Femur (tissue), 1 donor: ENCODE results near the gene GALNT7.

Source experiments
- DNase-seq: peaks from one replicate; pipeline ENCODE4 v3.0.0-alpha.2; 2017

GALNT7 gene

DNA sequence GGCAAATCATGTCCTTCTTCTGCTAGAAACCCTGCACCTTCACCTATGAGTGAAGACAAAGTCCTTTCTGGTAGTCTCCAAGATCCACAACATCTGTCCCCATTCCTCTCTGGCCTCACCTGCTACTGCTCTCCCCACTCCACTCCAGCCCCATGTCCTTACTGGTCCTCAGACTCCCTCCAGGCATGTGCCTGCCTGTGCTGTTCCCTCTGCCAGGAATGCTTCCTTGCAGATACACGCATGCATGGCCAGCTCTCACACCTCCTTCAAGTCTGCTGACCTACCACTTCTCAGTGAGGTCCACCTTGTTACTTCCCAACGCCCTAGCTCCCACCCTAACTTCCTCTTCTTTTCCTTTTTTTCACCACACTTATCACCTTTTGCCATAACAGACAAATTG is 147.4 kb downstream of the GALNT7 start:
- DNase-seq, result no peak

GRCh38 chr4:173317004-173317403 is 148.4 kb downstream of the GALNT7 start:
- no peak for DNase-seq

GRCh38 chr4:173318240-173318639 is 149.6 kb downstream of the GALNT7 start:
- no peak for DNase-seq

GRCh38 chr4:173318648-173319211 is 150.1 kb downstream of the GALNT7 start:
- DNase-seq, result no peak

DNA sequence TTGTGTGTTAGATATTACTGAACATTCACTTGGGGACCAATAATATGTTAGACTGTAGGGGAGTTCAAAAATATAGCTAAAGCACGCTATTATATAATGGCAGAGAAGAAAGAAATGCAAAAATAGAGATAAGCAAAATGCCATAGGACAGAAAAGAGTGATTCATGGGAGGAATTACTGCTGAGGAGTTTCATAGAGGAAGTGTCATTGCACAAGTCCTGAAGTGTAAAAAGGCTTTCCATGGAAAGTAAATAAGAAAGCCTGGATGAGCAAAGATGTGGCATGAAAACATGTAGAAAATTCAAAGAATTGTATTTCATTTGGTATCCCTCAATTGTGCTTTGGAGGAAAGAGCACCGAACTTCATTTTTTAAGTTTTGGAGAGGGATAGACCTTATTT is 151.1 kb downstream of the GALNT7 start:
- no peak for DNase-seq

DNA sequence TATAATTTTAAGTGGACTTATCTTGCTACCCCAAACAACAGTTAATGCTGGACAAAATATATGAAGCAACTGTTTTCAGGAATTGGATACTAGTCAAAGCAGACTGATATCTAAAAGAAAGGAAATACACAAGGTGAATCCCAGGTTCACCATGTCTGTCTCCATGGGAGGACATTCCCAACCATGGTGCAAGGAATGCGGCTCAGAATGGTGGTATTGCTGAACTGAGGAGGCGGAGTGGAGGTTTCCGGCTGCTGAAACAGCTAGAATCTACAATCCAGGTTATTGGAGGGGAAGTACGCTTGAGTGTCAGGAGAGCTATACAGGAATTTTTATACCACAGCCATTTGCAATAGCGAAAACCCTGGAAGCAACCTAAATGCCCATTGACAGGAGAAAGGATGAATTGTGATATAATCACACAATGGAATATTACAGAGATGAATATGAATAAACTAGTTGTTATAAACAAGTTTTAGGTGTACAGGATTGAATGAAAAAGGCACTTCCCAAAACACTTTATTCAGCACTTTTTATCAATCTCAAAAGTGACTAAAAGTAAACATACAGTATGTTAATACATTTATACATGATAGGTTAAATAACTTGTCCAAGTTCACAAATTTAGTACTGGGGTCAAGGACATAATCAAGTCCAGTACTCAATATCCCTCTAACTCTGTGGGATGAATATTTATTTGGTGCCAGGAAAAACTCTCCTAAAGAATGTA is 156.6 kb downstream of the GALNT7 start:
- DNase-seq, result no peak

DNA sequence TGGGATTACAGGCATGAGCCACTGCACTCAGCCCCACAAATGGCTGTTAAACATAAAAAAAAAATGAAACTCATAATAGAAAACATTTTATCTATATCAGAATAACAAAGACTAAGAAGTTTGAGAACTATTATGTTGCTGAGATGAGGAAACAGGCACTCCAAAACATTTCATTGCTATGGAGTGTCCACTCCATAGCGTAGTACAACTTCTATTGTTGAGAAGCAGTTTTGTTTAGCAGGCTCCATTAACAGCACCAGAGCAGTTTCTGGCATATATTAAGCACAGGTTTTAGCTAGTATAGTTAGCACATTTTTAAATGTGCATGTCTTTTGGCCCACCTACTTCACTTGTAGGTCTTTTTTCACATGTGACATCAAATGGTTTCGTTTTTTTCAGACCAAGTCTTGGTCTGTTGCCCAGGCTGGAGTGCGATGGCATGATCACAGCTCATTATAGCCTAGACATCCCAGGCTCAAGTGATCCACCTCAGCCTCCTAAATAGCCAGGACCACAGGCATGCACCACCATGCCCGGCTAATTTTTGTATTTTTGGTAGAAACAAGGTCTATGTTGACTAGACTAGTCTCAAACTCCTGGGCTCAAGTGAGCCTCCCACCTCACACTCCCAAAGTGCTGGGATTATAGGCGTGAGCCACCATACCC is 159.8 kb downstream of the GALNT7 start:
- no peak for DNase-seq

DNA sequence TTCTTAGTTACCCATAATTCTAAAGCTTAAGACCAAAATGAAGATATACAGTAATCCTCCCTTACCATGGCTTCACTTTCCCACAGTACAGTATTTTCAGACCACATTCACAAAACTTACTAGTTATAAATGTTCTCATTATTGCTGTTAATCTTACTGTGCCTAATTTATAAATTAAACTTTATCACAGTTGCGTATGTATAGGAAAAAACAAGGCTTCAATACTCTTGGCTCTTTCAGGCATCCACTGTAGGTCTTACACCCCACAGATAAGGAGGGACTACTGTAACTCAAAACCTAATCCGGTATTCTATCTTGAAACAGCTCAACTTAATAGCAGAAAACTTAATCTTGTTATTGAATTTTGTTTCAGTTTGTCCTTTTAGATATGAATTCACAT is 162.0 kb downstream of the GALNT7 start:
- DNase-seq, result no peak

- DNase-seq, result no peak
Measured at GRCh38 chr4:173332021-173332487, 163.4 kb downstream of the GALNT7 start.

- no peak for DNase-seq
Measured at GRCh38 chr4:173332963-173333657, 164.5 kb downstream of the GALNT7 start.

- DNase-seq, result peak; percentile 80
Measured at GRCh38 chr4:173333658-173334084, 165.1 kb downstream of the GALNT7 start.

DNA sequence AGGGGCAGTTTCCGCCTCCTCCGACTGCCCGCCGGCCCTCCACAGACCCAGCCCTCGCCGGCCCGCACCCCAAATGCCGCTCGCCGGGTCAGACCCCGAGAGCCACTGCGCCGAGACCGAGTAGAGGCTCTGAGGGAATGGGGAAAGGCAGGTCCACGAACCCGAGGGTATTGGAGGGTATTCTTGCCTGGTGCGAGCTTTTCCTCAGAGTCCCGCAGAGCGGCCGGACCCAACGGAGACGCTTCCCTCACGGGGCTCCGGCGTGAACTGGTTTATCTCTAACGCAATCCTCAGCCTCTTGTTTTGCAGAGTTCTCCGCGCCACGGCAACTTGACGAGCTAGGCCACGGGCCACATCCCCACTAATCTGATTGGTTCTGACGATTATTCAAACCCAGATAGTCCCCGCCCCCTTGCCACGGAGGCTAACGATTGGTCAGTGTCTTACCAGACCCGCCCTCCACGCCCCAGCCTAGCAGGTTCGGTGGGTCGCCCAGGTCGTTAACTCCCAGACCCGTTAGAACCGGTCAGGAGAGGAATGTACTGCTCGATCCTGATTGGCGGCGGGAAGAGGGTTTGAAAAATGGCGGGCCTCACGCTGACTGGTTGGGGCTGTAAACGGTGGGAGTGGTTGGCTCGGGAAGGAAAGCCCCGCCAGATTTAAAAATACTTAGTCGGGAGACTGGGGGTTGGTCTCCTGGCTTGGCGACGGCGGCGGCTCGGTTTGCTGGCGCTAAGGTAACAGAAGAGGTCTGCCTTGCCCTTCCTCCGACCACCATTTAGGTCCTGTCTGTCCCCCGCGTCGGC is 165.7 kb downstream of the GALNT7 start, which contains the start of gene HMGB2:
Gene HMGB2 (minus strand): TSS at position 274 of the 806 bp plus-strand sequence. CDS start 709 bp downstream, outside the sequence.
- DNase-seq, result peak; percentile 100

DNA sequence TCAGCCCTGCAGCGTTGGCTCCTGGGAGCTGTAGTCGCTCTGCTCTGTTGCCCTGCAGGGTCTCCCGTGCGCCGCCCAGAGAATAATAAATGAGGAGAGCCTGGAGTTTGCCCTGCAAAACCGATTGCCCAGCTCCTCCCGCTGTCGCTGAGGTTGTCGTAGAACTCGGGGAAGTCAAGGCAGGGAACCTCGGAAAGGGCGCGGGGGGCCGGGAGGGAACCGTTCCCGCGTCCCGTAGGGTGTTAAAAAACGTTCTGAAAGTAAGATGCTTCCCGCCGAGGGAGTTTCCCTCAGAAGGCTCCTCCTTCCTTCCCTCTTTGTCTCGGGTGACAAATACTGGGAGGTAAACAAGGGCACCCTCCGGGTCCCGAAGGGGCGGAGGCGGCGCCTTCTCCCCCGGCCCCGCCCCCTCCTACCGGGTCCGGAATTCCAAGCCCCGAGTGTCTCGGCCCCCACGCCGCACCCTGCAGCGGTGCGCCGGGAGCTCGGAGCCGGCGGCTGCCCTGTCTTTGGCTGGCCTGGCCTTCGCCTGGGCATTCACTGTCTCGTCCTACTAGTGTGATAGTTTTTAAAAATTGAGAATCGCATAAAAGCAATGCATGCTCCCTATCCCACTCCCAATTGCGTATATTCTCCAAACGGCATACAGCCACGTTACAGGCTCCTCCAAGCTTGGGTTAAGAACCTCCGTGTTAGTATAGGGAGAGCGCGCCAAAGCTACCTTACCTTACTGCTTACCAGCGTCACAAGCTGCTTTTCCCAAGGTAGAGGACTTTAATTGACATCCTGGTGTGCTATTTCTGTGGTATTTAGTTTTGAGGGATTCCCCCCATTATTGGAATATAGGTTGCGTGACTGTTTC is 166.5 kb downstream of the GALNT7 start:
- peak; percentile 83 for DNase-seq

- DNase-seq, result no peak
Measured at GRCh38 chr4:173337463-173337862, 168.9 kb downstream of the GALNT7 start.

- DNase-seq, result no peak
Measured at GRCh38 chr4:173343832-173344397, 175.3 kb downstream of the GALNT7 start.

DNA sequence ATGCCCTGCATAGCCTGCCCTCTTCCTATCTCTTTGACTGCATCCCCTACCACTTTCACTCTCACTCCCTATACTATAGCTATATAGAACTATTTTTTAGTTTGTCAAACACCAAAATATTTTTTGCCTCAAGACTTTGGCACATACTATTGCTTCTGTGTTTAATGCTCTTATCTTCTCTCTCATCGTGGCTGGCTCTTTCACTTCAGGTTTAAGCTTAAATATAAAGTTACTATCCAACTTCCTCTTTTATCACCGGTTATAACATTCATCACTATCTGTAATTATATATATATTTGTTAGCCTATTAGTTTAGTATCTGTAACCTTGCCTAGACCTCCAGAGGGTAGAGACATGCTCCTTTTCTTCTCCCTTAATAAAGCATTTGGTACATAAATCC is 177.0 kb downstream of the GALNT7 start:
- no peak for DNase-seq

GRCh38 chr4:173346074-173346473 is 177.5 kb downstream of the GALNT7 start:
- DNase-seq, result no peak

DNA sequence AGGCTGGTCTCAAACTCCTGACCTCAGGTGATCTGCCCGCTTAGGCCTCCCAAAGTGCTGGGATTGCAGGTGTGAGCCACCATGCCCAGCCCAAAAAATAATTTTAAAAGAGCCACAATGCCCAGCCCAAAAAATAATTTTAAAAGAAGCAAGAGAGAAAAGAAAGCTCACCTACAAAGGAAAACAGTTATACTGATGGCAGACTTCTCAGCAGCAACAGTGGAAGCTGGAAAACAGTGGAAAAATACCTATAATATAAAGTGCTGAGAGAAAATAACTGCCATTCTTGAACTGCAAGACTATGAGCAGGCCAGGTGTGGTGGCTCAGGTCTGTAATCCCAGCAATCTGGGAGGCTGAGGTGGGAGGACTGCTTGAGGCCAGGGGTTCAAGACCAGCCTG is 178.9 kb downstream of the GALNT7 start:
- no peak for DNase-seq

DNA sequence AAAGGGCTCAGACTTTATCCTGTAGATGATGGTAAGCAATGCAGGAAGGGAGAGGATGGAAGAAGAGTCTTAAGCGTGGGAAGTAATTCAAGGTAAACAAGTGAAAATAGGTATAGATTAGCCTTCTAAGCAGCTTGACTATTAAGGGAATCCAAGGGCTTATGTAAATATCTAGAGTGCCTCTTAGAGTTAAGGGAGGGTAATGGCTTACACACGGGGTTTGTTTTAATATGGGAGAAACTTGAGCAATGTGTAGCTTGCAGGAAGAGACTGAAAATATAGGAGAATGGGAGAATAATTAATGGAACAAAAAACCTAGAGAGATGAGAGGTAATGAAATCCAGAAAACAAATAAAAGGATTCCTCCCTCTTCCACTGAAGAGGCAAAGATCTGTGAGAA is 189.3 kb downstream of the GALNT7 start:
- no peak for DNase-seq

- no peak for DNase-seq
Measured at GRCh38 chr4:173360587-173361221, 192.1 kb downstream of the GALNT7 start.

- DNase-seq, result no peak
Measured at GRCh38 chr4:173362666-173363065, 194.1 kb downstream of the GALNT7 start.
